ENCODE data around the gene TMSB15B. TPM values are rescaled to one million over a fixed set of nuclear protein-coding genes. Genes with fewer than 3 reads are reported as not detected.
A peak's percentile ranks its signal among the peaks of the same experiment; 100 is the strongest.
"Not testable (repeated sequence)": the region's sequence is repeated elsewhere in the genome, so short reads cannot be mapped to it uniquely, and the experiment has no call there.

Gene TMSB15B
- total and polyA plus RNA-seq, 7 donors = 1.1 to 10.5 (median 4.4) TPM

- H3K27me3 ChIP-seq = no peaks in the 10 kb centered on the region
- peak overlapping the region; percentile 83 to 84 (median 83) for H3K27ac ChIP-seq
- H3K9me3 ChIP-seq = no peaks in the 10 kb centered on the region
- H3K4me3 ChIP-seq = peak overlapping the region; percentile 39 to 62 (median 59)
- intact Hi-C loops (cut with DNase I) = loop anchor here (2.0 to 5.0 kb wide), 2 partner anchors 77 to 194 kb away; partner anchors contain the start of gene ZCCHC18
- 1 to 2% methylated on average over 10 of the region's 10 CpGs for WGBS, 2 donors
- no peak for DNase-seq
- H3K4me1 ChIP-seq = no peaks in the 10 kb centered on the region
- no peaks in the 10 kb centered on the region for H3K36me3 ChIP-seq
- TF ChIP-seq CTCF (IDR thresholded peaks at IDR 0.05) (peak in 2 of 4 experiments; percentile 33 to 38), POLR2A (IDR thresholded peaks at IDR 0.05) (no peak)
Measured at GRCh38 chrX:103919270-103919637, 43.2 kb upstream of the TMSB15B start.

GRCh38 chrX:103920515-103920914, 41.9 kb upstream of the TMSB15B start:
- H3K36me3 ChIP-seq; intact Hi-C loops (cut with DNase I); DNase-seq; H3K27me3 ChIP-seq; H3K4me3 ChIP-seq; H3K9me3 ChIP-seq; H3K4me1 ChIP-seq; H3K27ac ChIP-seq: not testable (repeated sequence)
- WGBS, 2 donors = 77 to 95% methylated on average over 3 of the region's 3 CpGs

DNA sequence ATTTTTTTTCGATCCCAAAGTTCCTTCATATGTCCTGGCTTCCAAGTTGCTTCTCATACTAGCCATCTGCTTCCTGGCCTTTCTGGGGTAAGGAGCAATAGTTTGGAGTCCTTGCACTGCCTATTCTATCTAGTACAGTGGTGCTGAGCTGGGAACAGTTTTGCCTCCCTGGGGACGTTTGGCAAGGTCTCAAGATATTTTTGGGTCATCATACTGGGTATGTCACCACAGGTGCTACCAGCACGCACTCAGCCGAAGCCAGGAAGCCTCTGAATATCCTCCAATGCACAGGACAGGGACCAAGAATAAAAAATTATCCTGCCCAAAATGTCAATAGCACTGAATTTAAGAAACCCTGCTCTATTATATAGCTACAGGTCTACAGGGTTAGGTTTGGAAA, 35.4 kb upstream of the TMSB15B start:
- TF ChIP-seq POLR2A (IDR thresholded peaks at IDR 0.05) (no peak), POLR2AphosphoS5 (IDR thresholded peaks at IDR 0.05) (no peak), EP300 (IDR thresholded peaks at IDR 0.05) (no peak), CTCF (IDR thresholded peaks at IDR 0.05) (no peak)
- Histone ChIP-seq H3K36me3 (no peaks in the 10 kb centered on the region), H3K4me3 (no peak overlapping the region), H3K9me3 (no peaks in the 10 kb centered on the region), H3K27ac (no peak overlapping the region), H3K4me1 (no peaks in the 10 kb centered on the region), H3K27me3 (no peaks in the 10 kb centered on the region)
- DNase-seq = no peak
- WGBS, 2 donors = 80 to 92% methylated on average over 4 of the region's 4 CpGs
- intact Hi-C loops (cut with DNase I) = no loop called here

GRCh38 chrX:103927633-103928032, 34.8 kb upstream of the TMSB15B start:
- DNase-seq = no peak
- 88 to 91% methylated on average over 4 of the region's 4 CpGs for WGBS, 2 donors
- no peaks in the 10 kb centered on the region for H3K27me3 ChIP-seq
- no peak overlapping the region for H3K27ac ChIP-seq
- H3K36me3 ChIP-seq = no peaks in the 10 kb centered on the region
- no peak overlapping the region for H3K4me3 ChIP-seq
- TF ChIP-seq EP300 (IDR thresholded peaks at IDR 0.05) (no peak), POLR2A (IDR thresholded peaks at IDR 0.05) (no peak), POLR2AphosphoS5 (IDR thresholded peaks at IDR 0.05) (no peak), CTCF (IDR thresholded peaks at IDR 0.05) (no peak)
- H3K4me1 ChIP-seq = no peaks in the 10 kb centered on the region
- H3K9me3 ChIP-seq = no peaks in the 10 kb centered on the region
- intact Hi-C loops (cut with DNase I) = no loop called here

DNA sequence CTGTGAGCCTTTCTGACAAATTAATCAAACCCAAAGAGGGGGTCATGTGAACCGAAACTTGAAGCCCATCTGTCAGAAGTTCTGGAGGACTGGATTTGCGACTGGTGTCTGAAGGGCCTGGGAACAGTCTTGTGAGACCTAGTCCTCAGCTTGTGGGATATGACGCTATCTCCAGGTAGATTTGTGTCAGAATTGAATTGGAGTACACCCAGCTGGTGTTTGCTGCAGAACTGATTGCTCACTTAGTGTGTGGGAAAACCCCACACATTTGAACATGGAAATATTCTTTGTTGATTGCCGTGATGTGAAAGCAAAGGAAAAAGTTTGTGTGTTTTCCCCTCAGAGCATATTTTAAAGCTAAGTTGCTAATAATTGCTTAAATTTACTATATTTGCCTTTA, 30.3 kb upstream of the TMSB15B start:
- H3K36me3 ChIP-seq = no peaks in the 10 kb centered on the region
- TF ChIP-seq POLR2AphosphoS5 (IDR thresholded peaks at IDR 0.05) = no peak
- TF ChIP-seq POLR2A (IDR thresholded peaks at IDR 0.05) = no peak
- no peak for TF ChIP-seq EP300 (IDR thresholded peaks at IDR 0.05)
- no peak for TF ChIP-seq CTCF (IDR thresholded peaks at IDR 0.05)
- no peak for DNase-seq
- 79 to 83% methylated on average over 4 of the region's 4 CpGs for WGBS, 2 donors
- H3K4me3 ChIP-seq = no peak overlapping the region
- intact Hi-C loops (cut with DNase I) = no loop called here
- H3K9me3 ChIP-seq = no peaks in the 10 kb centered on the region
- no peaks in the 10 kb centered on the region for H3K4me1 ChIP-seq
- H3K27me3 ChIP-seq = no peaks in the 10 kb centered on the region
- H3K27ac ChIP-seq = no peak overlapping the region

DNA sequence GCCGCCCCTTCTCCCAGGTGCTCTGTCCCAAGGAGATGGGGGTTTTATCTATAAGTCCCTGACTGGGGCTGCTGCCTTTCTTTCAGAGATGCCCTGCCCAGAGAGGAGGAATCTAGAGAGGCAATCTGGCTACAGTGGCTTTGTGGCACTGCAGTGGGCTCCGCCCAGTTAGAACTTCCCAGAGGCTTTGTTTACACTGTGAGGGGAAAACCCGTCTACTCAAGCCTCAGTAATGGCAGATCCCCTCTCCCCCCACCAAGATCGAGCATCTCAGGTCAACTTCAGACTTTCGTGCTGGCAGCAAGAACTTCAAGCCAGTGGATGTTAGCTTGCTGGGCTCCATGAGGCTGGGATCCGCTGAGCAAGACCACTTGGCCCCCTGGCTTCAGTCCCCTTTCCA, 22.2 kb upstream of the TMSB15B start:
- DNase-seq = not testable (repeated sequence)

More for the DNA sequence above, 22.2 kb upstream of the TMSB15B start:
- H3K36me3 ChIP-seq; H3K27ac ChIP-seq; H3K9me3 ChIP-seq; H3K27me3 ChIP-seq; H3K4me1 ChIP-seq; intact Hi-C loops (cut with DNase I); H3K4me3 ChIP-seq: not testable (repeated sequence)
- WGBS, 2 donors = 31 to 68% methylated on average over 6 of the region's 6 CpGs
